Body of pancreas (tissue), 4 donors: Measurements from ENCODE around the gene DDAH2.

Experiments used
- CTCF ChIP-seq, 7 experiments: fragments of 450-650 bp in 4 of 7; fragments of 200-600 bp in 3 of 7; sonication (generic) in 3 of 7; IDR thresholded peaks; one replicate each; pipeline ENCODE4 v1.5.1; 2016 to 2019; ENCODE audit warnings: antibody characterized with exemption in 7 of 7
- POLR2A ChIP-seq, 3 donors: fragments of 450-650 bp; IDR thresholded peaks; one replicate each; pipeline ENCODE4 v1.6.1; 2016; ENCODE audit warnings: antibody characterized with exemption in 3 of 3, mild to moderate bottlenecking in 2 of 3

- TF ChIP-seq CTCF (IDR thresholded peaks at IDR 0.05) (no peak), POLR2A (IDR thresholded peaks at IDR 0.05) (no peak)
These were observed 18.4 kb downstream of the DDAH2 start for GRCh38 chr6:31710523-31711219.
